ENCODE measurements around the gene SLC6A8.

DNA sequence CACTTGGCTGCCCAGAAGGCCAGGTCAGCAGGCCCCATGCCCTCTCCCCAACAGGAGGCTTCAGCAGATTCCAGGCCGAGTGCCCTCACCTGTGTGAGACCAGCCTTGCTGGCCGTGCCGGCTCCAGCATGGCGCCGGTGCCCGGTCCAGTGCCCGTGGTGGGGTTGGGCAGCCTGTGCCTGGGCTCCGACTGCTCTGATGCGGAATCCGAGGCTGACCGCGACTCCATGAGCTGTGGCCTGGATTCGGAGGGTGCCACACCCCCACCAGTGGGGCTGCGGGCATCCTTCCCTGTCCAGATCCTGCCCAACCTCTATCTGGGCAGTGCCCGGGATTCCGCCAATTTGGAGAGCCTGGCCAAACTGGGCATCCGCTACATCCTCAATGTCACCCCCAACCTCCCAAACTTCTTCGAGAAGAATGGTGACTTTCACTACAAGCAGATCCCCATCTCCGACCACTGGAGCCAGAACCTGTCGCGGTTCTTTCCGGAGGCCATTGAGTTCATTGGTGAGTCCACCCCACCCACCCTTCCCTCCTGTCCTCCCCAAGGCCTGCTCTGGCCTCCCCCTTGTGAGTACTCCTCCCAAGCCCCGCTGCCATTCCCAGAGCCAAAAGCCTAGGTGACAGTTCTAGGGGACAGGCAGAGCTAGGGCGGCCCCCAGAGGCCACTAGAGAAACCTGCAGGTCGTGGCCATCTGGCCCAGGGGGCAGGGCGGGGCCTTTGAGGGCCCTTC, 38.4 kb upstream of the SLC6A8 start:
- TF ChIP-seq, protein P1, sequence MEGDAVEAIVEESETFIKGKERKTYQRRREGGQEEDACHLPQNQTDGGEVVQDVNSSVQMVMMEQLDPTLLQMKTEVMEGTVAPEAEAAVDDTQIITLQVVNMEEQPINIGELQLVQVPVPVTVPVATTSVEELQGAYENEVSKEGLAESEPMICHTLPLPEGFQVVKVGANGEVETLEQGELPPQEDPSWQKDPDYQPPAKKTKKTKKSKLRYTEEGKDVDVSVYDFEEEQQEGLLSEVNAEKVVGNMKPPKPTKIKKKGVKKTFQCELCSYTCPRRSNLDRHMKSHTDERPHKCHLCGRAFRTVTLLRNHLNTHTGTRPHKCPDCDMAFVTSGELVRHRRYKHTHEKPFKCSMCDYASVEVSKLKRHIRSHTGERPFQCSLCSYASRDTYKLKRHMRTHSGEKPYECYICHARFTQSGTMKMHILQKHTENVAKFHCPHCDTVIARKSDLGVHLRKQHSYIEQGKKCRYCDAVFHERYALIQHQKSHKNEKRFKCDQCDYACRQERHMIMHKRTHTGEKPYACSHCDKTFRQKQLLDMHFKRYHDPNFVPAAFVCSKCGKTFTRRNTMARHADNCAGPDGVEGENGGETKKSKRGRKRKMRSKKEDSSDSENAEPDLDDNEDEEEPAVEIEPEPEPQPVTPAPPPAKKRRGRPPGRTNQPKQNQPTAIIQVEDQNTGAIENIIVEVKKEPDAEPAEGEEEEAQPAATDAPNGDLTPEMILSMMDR (IDR thresholded peaks at IDR 0.05), result peak in 4 of 6 experiments; percentile 20 to 39 (median 35)
- TF ChIP-seq EP300 (IDR thresholded peaks at IDR 0.05) (no peak), POLR2A (IDR thresholded peaks at IDR 0.05) (no peak), POLR2AphosphoS5 (IDR thresholded peaks at IDR 0.05) (no peak)
